GM19035 (cell line): Measurements from ENCODE around the gene AGAP1.

Experiments
- ATAC-seq: cut with Tn5 transposase; IDR thresholded peaks from one replicate; pipeline ENCODE4 v1.9.1; 2021; ENCODE audit not compliant: unreplicated experiment

Gene AGAP1

DNA sequence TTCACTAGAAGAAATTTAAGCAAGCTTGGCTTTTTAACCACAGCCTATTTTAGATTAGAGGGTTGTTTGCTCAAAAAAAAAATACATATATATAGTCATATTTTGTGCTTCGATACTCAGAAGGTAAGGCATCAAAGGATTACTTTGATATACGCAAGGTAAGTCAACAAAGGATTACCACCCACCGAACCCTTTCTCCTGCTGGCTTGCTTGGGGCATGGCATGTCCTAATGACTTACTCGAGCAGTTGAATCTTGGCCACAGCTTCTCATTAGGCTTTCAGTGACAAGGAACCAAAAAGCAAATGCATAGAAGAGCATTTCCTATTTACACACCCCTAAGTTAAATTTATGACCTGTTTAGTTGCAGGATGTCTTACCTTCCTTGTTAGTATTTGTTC lies 295.7 kb downstream of the AGAP1 start:
- no peak for ATAC-seq

GRCh38 chr2:235793163-235793752 lies 299.4 kb downstream of the AGAP1 start:
- ATAC-seq: no peak

DNA sequence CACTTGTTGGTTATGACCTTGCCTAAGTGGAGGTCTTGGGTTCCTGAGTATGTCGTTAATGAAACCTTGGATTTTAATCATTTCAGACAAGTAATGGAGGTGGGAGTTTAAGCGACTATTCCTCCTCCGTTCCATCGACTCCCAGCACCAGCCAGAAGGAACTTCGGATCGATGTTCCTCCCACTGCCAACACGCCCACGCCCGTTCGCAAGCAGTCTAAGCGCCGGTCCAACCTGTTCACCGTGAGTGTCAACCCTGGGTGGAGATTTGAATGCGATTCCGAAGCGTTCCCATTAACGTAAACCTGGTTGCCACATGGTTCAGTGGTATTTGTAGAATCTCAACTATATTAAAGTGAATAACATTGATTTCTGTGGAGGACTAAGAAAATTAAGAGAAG lies 305.4 kb downstream of the AGAP1 start:
- ATAC-seq: no peak

DNA sequence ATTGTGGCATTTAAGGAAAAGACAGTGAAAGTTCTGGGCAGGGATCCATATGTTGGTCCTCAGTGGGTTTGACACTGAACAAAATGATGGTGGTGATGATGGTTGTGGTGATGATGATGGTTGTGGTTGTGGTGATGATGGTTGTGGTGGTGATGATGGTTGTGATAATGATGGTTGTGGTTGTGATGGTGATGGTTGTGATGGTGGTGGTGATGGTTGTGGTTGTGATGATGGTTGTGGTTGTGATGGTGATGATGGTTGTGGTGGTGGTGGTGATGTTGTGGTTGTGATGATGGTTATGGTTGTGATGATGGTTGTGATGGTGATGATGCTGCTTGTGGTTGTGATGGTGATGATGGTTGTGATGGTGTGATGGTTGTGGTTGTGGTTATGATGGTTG lies 308.7 kb downstream of the AGAP1 start:
- no peak for ATAC-seq

DNA sequence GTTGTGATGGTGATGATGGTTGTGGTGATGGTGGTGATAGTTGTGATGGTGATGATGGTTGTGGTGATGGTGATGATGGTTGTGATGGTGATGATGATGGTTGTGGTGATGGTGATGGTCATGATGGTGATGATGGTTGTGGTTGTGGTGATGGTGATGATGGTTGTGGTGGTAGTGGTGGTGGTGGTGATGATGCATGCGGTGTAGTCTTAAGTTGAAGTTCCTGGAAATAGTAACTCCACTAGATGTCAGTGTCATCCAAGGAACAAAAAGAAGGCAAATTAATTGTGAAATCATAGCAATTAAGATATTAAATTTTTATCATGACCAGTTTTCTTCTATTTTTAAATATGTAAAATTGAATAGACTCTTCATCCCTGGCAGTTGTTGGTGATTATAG lies 309.2 kb downstream of the AGAP1 start:
- no peak for ATAC-seq

GRCh38 chr2:235804676-235805075 lies 310.8 kb downstream of the AGAP1 start:
- no peak for ATAC-seq

DNA sequence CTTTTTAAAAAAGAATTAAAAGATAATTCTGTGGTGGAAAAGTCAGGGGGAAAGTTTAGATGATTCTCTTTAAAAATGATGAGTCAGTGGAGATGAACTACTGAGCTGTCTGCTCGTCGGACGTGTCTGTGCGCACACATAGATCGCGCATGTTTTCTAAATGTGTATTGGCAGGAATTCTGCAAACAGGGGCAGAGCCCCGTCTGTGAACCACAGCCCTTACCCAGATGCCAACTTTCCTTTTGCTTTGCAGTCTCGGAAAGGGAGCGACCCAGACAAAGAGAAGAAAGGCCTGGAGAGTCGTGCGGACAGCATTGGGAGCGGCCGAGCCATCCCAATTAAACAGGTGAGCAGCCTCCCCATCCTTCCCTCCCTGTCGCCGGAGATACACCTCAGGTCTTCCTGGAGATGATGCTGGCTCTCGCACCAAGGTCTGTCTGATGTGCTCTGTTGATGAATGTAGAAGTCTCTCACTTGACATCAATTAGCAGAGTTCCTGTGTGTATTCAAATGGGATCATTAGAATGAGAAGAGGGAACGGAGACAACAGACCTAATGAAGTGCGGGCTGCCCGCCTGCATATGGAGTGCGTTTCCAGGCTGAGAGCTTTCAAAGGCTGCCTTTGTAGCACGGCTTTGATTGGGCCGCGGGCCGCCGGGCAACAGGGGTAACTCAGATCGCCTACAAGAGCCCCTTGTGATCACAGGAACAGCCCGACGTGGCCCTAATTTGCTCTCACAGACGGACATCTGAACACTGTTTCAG lies 313.3 kb downstream of the AGAP1 start:
- ATAC-seq: no peak

DNA sequence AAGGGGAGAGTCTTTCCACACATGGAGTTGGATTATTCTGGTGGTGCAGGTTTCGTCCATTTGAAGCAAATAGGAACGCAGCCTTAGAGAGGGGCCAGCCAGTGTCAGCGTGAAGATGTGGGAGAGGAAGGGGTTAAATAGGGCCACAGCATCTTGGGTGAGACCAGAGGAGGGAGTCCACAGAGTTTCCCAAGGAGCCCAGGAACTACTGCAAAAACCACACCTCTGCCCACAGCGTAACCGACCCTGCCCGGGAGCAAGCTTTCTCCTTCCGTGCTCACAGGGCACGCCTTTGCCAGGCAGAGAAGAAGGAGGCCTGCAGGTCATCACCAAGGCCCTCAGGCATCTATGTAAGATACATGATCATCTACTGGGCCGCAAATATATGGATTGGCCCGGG lies 314.5 kb downstream of the AGAP1 start:
- no peak for ATAC-seq

GRCh38 chr2:235810252-235810651 lies 316.4 kb downstream of the AGAP1 start:
- ATAC-seq: no peak

DNA sequence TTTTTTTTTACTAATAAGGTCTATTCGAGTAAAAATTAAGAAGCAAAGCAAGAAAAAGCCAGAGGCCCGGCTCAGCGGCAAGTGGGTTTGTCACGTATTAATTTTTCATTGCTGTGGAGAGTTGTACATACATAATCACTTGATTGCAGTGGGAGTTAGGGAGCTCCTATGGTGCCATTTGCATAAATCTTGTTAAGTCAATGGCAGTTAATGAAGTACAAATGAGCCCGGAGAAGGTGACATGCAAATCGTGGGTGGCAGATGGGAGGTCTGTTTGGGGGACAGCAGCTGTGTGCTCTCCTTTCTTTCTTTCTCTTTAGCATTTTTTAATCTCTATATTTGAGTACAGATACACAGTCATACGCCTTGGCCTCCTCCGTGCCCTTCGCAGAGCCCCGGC lies 317.0 kb downstream of the AGAP1 start:
- no peak for ATAC-seq

DNA sequence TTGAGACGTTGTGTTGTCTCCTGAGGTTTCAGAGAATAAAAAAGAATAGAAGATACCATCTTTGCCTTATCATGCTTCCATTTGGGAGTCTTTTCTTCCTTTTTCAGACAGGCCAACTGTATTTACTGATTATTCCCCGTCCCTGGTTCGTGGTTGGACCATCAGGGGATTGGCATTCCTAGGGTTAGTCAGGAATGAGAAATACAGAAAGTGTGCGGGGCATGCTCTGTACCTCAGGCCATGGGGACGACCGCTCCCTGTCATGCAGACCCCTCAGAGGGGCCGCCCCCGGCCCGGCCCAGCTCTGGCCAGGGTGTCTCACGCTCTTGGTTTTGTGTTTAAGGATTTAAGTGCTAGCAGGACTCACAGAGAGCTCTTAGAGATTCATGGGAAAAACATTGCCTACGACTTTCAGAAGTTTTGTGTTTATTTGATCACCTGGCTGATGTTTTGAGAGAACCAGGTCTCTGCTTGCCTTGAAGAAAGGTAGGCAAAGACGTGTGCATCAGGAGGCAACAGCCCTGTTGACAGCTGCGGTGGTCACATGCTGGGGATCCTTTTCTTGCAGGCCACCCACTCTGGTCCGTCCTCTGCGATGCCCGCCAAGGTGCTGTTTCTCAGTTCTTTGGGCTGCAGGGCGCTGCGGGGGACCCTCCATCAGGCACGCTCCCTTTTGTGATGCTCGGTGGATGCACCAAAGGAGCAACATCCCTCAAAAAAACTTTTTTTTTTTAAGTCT lies 317.8 kb downstream of the AGAP1 start:
- ATAC-seq: no peak

- no peak for ATAC-seq
Measured at GRCh38 chr2:235812185-235812665, 318.4 kb downstream of the AGAP1 start.

DNA sequence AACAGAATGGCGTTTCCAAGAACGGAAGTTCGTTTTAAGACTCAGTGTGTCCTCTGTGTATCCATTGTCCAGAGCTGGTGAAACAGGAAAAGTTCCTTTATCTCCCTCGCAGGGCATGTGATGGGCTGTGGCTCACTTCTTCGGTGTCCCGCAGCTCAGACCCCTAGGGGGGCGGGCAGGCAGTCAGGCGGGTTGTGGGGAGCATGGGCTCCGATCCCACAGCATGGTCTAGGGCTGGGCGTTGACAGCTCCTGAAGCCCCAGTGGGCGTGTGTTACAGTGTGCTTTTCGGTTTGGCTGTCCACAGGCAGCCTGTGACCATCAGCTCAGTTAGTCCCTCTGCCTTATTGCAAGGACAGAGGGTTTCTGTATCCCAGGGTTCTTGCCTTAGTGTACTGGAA lies 319.6 kb downstream of the AGAP1 start:
- no peak for ATAC-seq

DNA sequence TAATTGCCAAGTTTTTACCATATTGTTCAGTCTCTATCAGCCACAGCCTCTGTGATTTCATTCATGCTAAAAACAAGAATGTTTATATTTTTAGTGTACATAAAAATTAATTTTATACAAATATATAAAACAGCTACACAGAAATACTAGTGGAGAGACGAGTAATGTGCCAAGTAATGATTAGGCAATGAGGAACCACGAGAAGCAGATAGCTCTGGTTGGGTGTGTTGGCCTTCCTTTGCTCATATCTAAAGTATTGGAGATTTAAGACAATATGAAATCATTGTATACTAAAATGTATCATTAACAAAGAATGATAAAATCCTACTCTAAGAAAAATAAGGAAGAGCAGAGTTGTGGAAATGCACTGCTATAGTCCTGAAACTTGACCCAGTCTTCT lies 326.7 kb downstream of the AGAP1 start:
- ATAC-seq: no peak

- no peak for ATAC-seq
Measured at GRCh38 chr2:235824331-235824730, 330.5 kb downstream of the AGAP1 start.

GRCh38 chr2:235825946-235826345 lies 332.1 kb downstream of the AGAP1 start:
- ATAC-seq: no peak

GRCh38 chr2:235826826-235827225 lies 333.0 kb downstream of the AGAP1 start:
- no peak for ATAC-seq

- ATAC-seq: no peak
Measured at GRCh38 chr2:235827585-235827992, 333.7 kb downstream of the AGAP1 start.

DNA sequence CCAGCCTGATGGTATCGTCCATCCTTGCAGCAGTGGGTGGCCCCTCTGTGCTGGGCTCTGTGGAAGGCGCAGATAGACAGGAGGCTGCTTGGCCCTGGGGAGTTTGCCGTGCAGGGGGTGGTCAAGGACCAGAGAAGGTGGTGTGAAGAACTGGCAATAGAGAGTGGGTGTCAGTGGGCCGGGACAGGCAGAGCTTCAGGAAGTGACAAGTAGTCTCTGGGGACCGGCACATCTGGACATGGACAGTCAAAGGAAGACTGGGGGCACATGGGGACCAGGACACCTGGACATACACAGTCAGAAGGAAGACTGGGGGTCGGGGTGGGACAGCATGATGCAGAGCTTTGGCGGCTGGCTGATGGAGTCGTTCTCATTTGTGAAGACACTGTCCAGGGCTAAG lies 335.9 kb downstream of the AGAP1 start:
- no peak for ATAC-seq

DNA sequence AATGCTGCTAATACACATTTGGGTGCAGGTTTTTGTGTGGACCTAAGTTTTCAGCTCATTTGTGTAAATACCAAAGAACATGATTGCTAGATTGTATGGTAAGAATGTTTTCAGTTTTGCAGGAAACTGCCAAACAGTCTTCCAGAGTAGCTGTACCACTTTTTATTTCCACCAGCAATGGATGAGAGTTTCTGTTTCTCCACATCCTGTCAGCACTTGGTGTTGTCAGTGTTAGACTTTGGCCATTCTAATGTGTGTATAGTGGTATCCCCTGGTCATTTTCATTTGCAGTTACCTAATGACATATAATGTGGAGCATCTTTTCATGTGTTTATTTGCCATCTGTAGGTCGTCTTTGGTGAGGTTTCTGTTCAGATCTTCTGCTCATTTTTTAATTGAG lies 337.9 kb downstream of the AGAP1 start:
- no peak for ATAC-seq

DNA sequence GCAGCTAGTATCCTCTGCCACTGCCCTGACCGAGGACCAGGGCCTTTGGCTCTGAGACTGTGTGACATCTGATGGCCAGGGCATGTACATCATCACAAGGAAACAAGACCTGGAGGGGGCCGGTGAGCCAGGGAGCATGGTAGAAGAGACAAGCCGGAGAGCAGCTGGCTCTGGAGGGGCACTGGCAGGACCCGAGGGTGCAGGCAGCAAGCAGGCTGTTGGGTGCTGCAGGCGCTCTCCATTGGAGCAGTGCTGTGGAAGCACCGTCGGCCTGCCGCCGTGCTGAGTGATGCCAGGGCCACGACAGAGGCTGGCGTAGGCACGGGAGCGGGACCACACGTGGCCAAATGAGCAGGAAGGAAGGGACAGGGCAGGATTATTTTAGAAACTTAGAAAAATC lies 339.1 kb downstream of the AGAP1 start:
- no peak for ATAC-seq

DNA sequence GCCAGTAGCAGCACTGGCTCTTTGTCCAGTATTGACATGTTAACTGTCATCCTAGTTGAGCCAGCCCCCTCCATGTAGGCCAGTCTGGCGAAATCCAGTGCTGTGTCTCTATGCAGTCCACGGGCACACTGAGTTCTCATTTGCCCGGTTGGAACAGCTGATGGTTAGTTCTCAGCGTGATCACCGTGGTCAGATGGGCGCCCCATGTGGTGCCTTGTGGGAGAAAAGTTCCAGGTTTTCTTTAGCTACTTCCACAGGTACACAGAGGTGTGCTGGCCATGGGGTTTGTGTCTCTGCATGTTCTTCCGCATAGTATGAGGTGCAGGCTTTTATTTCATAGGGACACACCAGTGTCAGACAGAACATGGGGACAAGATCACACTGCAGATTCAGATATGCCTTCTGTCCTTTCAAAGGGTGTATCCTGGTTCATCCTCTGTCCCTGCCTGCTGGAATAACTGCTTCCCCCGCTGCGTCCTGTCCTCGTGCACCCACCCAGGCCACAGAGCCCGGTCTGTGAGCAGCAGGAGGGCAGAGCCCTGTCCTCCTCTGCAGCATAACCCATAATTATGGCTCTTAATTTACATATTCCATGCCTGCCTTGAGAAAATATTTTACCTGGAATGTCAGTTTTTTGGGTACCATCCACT lies 340.3 kb downstream of the AGAP1 start:
- ATAC-seq: no peak
